GM10266 (cell line): ENCODE data around the gene INTS1.

Source experiments
- DNase-seq: peaks from one replicate; pipeline ENCODE4 v3.0.0; 2012; ENCODE audit errors: extremely low spot score
- TF ChIP-seq, protein P1 (sequence below): IDR thresholded peaks from 2 replicates; pipeline ENCODE4 v1.5.1; 2012; ENCODE audit warnings: mild to moderate bottlenecking, low read depth; ENCODE audit not compliant: control insufficient read depth, insufficient read depth; ENCODE audit errors: missing control alignments

Gene INTS1

DNA sequence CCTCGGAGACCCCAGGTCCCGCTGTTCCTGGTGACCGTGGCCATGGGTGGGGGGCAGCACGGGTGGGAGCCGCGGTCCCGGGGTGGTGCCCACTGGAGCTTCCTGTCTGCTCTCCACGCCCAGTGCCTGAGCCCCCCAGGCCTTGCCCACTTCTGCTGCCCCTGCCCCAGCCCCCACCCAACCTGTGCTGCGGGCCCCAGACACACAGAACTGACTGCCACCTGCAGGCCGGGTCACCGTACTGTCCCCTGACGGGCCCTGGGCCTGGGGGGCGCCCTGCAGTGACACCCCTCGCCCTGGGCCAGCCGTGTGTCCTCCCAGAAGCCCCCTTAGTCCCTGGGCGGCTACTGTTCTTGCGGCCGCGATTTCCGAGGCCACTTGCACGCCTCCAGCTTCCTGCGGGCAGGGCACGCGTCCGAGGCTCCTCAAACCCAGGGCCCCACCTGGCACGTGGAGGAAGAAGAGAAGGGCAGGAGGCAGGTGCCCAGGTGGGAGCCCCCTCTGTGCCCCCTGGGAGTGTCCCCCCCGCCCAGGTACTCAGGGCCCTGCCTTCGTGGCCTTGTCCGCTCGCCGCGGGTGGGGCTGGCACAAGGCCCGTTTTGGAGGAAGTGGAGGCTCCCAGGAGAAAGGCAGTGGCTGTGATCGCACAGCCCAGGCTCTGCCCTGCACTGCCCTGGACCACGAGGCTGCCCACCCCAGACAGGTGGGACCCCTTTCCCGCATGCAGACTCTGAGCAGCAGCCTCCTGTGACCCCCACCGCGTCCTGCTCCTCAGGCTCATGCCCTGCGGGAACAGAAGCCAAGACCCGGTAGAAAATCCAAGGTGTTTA, 41.4 kb upstream of the INTS1 start:
- TF ChIP-seq, protein P1, sequence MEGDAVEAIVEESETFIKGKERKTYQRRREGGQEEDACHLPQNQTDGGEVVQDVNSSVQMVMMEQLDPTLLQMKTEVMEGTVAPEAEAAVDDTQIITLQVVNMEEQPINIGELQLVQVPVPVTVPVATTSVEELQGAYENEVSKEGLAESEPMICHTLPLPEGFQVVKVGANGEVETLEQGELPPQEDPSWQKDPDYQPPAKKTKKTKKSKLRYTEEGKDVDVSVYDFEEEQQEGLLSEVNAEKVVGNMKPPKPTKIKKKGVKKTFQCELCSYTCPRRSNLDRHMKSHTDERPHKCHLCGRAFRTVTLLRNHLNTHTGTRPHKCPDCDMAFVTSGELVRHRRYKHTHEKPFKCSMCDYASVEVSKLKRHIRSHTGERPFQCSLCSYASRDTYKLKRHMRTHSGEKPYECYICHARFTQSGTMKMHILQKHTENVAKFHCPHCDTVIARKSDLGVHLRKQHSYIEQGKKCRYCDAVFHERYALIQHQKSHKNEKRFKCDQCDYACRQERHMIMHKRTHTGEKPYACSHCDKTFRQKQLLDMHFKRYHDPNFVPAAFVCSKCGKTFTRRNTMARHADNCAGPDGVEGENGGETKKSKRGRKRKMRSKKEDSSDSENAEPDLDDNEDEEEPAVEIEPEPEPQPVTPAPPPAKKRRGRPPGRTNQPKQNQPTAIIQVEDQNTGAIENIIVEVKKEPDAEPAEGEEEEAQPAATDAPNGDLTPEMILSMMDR: no peak
- no peak for DNase-seq

DNA sequence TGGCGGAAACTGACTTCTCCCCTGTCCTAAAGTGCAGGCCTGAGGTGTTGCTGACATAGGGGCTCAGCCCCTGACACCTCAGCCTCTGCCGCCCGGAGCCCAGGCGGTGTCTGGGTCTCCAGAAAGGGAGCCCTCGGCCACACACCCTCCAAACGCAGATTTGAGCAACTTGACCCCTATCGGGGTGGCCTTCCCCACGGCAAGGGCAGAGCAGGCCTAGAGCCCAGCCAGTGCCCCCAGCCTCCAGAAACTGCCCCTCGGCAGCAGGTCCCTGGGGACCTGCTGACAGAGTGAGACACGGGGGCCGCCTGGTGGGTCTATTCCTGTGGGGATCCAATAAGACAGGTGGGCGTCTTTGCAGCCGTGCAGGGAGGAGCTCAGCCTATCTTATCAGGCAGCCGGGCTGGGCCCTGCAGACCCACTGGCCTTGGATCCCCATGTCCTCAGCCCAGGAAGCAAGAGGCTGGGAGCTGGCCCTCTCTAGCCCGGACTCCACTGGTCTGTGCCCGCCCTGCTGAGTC, 40.8 kb upstream of the INTS1 start:
- TF ChIP-seq, protein P1: no peak
- no peak for DNase-seq

DNA sequence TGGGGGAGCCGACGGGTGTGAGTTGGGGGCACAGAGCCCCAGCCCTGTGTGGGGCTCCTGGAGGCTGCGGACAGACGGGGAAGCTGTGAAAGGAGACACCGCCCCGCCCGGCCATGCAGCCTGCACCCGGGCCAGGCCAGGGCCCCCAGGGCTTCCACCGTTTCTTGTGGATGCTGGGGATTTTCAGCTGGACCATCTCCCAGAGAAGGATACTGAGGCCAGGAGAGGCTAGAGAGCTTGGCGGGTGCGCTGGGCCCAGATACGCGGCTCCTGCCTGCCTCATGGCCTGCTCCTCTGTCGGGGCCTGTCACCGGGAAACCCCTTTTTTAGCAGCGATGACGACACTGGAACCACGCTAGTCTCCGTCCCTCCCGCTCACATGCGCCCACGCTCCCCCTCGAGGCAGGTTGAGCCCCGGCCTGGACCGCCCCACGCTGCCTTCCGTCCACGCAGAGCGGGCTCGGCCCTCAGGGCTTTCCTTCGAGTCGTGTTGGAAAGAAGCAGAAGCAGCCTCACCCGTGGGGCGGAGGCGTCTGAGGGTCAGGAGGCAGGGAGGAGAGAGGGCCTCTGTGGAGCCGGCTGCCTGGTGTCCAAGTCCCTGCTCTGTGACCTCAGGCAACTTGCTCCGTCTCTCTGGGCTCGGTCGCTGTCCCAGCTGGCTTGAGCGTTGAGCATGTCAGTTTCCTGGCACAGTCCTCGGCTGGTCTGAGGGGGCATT, 40.1 kb upstream of the INTS1 start:
- no peak for DNase-seq
- TF ChIP-seq, protein P1: no peak

DNA sequence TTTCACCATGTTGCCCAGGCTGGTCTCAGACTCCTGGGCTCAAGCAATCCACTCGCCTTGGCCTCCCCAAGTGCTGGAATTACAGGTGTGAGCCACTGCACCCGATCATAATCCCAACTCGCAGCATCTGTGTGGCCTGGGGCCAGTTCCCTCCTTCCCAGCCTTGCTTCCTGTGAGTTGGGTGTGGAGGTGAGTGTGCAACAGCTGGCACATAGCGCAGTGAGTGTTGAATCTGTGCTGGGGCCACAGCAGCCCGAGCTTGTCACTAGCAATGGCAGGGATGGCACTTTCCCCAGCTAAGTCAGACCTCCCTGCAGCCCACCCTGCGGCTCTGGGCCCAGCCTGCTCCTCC, 39.6 kb upstream of the INTS1 start:
- no peak for DNase-seq
- TF ChIP-seq, protein P1: no peak

DNA sequence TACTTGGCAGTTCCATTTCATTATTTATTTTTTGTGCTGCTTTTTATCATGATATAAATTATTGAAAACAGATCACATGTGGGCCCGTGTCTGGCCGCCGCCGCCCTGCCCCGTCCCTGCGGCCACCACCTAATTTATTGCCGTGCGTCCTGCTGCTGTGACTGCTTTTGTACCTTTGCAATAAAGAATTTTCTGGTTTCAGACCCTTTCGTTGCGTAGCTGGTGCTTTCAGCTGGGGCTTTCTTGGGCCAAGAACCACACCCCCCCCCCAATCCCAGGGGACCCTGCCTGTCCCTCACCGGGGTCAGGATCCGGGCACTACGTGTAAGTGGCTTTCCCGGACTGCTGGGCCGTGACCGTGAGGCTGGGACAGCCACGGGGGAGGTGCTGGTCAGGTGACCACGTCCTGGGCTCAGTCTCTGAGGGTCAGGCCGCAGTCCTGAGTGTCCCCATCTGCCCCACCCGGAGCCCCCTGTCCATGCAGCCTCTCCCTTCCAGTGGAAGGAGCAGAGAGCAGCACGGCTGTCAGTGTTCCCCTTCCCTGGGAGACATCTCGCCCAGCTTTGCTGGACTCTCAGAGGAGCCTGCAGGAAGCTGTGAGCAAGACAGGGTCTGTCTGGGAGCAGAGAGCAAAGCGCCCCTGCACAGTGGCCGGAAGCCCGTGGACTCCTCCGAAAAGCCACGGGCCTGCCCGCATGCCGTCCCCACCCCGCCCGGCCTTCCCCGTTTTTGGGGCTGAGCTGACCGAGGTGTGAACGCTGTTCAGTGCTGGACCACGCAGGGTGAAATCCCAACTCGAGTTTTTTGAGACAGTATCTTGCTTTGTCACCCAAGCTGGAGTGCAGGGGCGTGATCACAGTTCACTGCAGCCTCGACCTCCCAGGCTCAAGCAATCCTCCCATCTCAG, 38.9 kb upstream of the INTS1 start:
- TF ChIP-seq, protein P1: no peak
- DNase-seq: no peak

DNA sequence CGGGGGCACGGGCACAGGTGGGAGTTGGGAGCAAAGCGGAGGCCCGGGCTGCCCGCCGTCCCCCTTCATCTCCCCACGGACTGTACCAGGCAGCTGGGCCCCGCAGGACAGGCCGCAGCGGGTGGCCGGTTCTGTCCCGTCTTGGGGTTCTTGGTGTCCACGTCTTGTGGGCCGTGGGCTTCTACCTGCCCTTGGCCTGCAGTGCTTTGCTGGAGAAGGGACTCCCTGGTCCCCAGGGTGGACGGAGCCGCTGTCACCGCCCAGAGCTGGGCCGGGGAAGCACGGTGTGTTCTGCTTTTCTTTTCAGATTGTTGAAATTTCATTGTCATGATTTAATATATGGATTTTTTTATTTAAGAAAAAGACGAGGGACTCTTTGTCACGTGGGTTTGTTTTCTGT, 38.1 kb upstream of the INTS1 start:
- TF ChIP-seq, protein P1: no peak
- no peak for DNase-seq
